Kidney (tissue), 14 donors: Measurements from ENCODE around the gene RNF123. TPM values are rescaled to one million over a fixed set of nuclear protein-coding genes. Genes with fewer than 3 reads are reported as not detected.

Source experiments
- DNase-seq, 5 donors: peaks; one replicate each; pipeline ENCODE4 v3.0.0-alpha.2; 2013 to 2020
- FAIRE-seq: peaks from 2 replicates; lab custom pipeline; 2012; peaks lifted over from hg19 to GRCh38; lab: Jason Lieb, UNC
- H3K27ac ChIP-seq, 2 donors: one replicate each; pipeline ENCODE4 v1.7.0; 2013; ENCODE audit warnings: low read depth in 2 of 2, low read length in 2 of 2, inconsistent platforms in 1 of 2
- H3K27me3 ChIP-seq: one replicate; pipeline ENCODE4 v1.7.1; 2013; ENCODE audit warnings: low read length, inconsistent platforms; ENCODE audit not compliant: control insufficient read depth, insufficient read depth
- H3K36me3 ChIP-seq, 3 donors: one replicate each; pipeline versions ENCODE4 v1.7.0 to v1.7.1; 2013; ENCODE audit warnings: low read length in 3 of 3, control low read depth in 1 of 3, inconsistent platforms in 1 of 3; ENCODE audit not compliant: insufficient read depth in 3 of 3, control insufficient read depth in 2 of 3
- H3K4me1 ChIP-seq, 3 donors: one replicate each; pipeline versions ENCODE4 v1.7.0 to v1.7.1; 2013; ENCODE audit warnings: low read length in 3 of 3, inconsistent platforms in 1 of 3, low read depth in 1 of 3; ENCODE audit not compliant: control insufficient read depth in 2 of 3, insufficient read depth in 2 of 3
- H3K4me3 ChIP-seq, 3 donors: one replicate each; pipeline versions ENCODE4 v1.7.0 to v1.8.1; 2013; ENCODE audit warnings: low read length in 3 of 3, control low read depth in 1 of 3, inconsistent platforms in 1 of 3
- H3K9ac ChIP-seq, 3 donors: one replicate each; pipeline versions ENCODE4 v1.7.0 to v1.7.1; 2013; ENCODE audit warnings: low read length in 3 of 3, control low read depth in 1 of 3, inconsistent platforms in 1 of 3
- H3K9me3 ChIP-seq, 3 donors: one replicate each; pipeline versions ENCODE4 v1.7.0 to v1.7.1; 2013; ENCODE audit warnings: low read length in 3 of 3, control low read depth in 1 of 3, inconsistent platforms in 1 of 3; ENCODE audit not compliant: control insufficient read depth in 2 of 3, insufficient read depth in 1 of 3
- CTCF ChIP-seq: IDR thresholded peaks from 3 replicates; pipeline ENCODE4 v1.5.1; 2012; ENCODE audit warnings: mild to moderate bottlenecking, moderate library complexity, borderline replicate concordance; ENCODE audit not compliant: insufficient read depth; ENCODE audit errors: extremely low read depth
- intact Hi-C: fragments of 100-400 bp; cut with DNase I; formaldehyde crosslinking; loops from one replicate; pipeline ENCODE4 v1.11.1; 2022
- polyA plus RNA-seq: library from polyadenylated mRNA; stranded (reverse); fragments of 350-450 nt; fragmentation: Illumina TruSeq; extraction: RNeasy Lipid Tissue Mini Kit (QIAGEN cat#74804); gene quantifications from one replicate; pipeline ENCODE4 v1.2.3, GENCODE V29; 2014; ENCODE audit warnings: low read depth, low replicate concordance; ENCODE audit not compliant: insufficient read depth
- total RNA-seq: library from RNA; stranded (reverse); fragmentation: NEBNext Ultra II Directional; extraction: Animal tissue kit (Norgen Biotek cat#: 25700); gene quantifications from one replicate; pipeline ENCODE4 v1.2.1, GENCODE V29; 2021
- donor health status: control.
- donor health status: control.
- donor health status: control.
- donor health status: control.
- donor health status: control.
- donor health status: DM: yes; HTN: yes; CAD: no.
- donor health status: Normal renal cell carcinoma (clear cell type).

The RNF123 gene
- total and polyA plus RNA-seq, 2 donors from 2014 or later = 41.7 to 43.7 TPM

- DNase-seq = no peak
- Histone ChIP-seq H3K36me3 (no peaks in the 10 kb centered on the region), H3K4me3 (no peak overlapping the region), H3K9me3 (no peaks in the 10 kb centered on the region), H3K27ac (no peak overlapping the region), H3K9ac (no peak overlapping the region), H3K4me1 (no peaks in the 10 kb centered on the region), H3K27me3 (no peaks in the 10 kb centered on the region)
- no peak for FAIRE-seq
- TF ChIP-seq CTCF = no peak
- intact Hi-C loops = no loop called here
Observed at GRCh38 chr3:49655731-49656285, 33.5 kb upstream of the RNF123 start.

GRCh38 chr3:49656541-49657112, 32.7 kb upstream of the RNF123 start:
- Histone ChIP-seq H3K4me3 (no peak overlapping the region), H3K9me3 (no peaks in the 10 kb centered on the region), H3K27ac (no peak overlapping the region), H3K36me3 (no peaks in the 10 kb centered on the region), H3K27me3 (no peaks in the 10 kb centered on the region), H3K9ac (no peak overlapping the region), H3K4me1 (no peaks in the 10 kb centered on the region)
- intact Hi-C loops = no loop called here
- TF ChIP-seq CTCF = no peak
- DNase-seq (no peak), FAIRE-seq (no peak)

- DNase-seq (no peak), FAIRE-seq (no peak)
- intact Hi-C loops = no loop called here
- Histone ChIP-seq H3K4me3 (no peak overlapping the region), H3K36me3 (no peaks in the 10 kb centered on the region), H3K9ac (no peak overlapping the region), H3K9me3 (no peaks in the 10 kb centered on the region), H3K4me1 (no peaks in the 10 kb centered on the region), H3K27me3 (no peaks in the 10 kb centered on the region), H3K27ac (no peak overlapping the region)
- no peak for TF ChIP-seq CTCF
Observed at GRCh38 chr3:49657208-49657915, 32.0 kb upstream of the RNF123 start.
